Sigmoid colon (tissue), 4 donors: ENCODE measurements around the gene DIP2B.

Experiments used
- EP300 ChIP-seq, 4 donors: sonication (generic); formaldehyde crosslinking; IDR thresholded peaks; one replicate each; pipeline ENCODE4 v1.6.1; 2017; ENCODE audit warnings: antibody characterized with exemption in 4 of 4
- POLR2A ChIP-seq, 2 donors: fragments of 450-650 bp; IDR thresholded peaks; one replicate each; pipeline ENCODE4 v1.6.1; 2016; ENCODE audit warnings: antibody characterized with exemption in 2 of 2, mild to moderate bottlenecking in 2 of 2, moderate library complexity in 2 of 2
- TF ChIP-seq, protein P1 (sequence below), 4 experiments: fragments of 450-650 bp in 3 of 4; fragments of 200-600 bp in 1 of 4; IDR thresholded peaks; one replicate each; pipeline ENCODE4 v1.5.1; 2016 to 2019; ENCODE audit warnings: antibody characterized with exemption in 4 of 4, mild to moderate bottlenecking in 3 of 4, moderate library complexity in 2 of 4

DNA sequence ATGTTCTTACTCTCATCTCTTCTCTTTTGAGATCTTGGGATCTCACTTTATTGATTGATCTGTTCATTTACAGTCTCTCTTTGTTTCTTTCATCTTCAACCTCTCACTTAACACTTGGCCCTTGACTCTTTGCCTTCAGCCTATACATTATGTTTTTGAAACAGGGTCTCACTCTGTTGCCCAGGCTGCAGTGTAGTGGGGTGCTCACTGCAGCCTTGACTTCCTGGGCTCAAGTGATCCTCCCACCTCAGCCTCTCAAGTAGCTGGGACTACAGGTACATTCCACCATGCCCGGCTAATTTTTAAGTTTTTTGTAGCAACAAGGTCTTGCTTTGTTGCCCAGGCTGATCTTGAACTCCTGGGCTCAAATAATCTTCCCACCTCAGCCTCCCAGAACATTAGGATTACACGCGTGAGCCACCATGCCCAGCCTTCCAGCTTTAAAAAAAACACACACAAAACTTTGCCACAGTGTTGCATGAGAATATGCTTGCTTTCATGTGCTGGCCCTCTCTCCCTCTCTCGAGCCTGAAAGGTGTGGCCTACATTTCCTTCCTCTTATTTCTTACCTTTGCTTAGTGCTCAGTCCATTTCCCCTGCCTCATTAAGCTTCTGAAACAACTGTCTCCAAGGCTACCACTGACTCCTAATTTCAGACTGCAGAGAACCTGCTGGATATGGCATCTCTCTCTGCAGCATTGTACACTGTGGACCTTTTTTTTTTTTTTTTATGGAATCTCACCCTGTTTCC is 9.9 kb downstream of the DIP2B start:
- TF ChIP-seq, protein P1, sequence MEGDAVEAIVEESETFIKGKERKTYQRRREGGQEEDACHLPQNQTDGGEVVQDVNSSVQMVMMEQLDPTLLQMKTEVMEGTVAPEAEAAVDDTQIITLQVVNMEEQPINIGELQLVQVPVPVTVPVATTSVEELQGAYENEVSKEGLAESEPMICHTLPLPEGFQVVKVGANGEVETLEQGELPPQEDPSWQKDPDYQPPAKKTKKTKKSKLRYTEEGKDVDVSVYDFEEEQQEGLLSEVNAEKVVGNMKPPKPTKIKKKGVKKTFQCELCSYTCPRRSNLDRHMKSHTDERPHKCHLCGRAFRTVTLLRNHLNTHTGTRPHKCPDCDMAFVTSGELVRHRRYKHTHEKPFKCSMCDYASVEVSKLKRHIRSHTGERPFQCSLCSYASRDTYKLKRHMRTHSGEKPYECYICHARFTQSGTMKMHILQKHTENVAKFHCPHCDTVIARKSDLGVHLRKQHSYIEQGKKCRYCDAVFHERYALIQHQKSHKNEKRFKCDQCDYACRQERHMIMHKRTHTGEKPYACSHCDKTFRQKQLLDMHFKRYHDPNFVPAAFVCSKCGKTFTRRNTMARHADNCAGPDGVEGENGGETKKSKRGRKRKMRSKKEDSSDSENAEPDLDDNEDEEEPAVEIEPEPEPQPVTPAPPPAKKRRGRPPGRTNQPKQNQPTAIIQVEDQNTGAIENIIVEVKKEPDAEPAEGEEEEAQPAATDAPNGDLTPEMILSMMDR (IDR thresholded peaks at IDR 0.05) = no peak
- no peak for TF ChIP-seq POLR2A (IDR thresholded peaks at IDR 0.05)
- TF ChIP-seq EP300 (IDR thresholded peaks at IDR 0.05) = no peak
